Neuronal stem cell (in vitro differentiated cells): ENCODE results near the gene TSPAN4.

Experiments
- DNase-seq: peaks from one replicate; pipeline ENCODE4 v3.0.0-alpha.2; 2013; ENCODE audit warnings: low spot score
- H2AFZ ChIP-seq: one replicate; pipeline ENCODE4 v1.6.1; 2013; ENCODE audit warnings: mild to moderate bottlenecking, low read length, inconsistent platforms
- H2AK5ac ChIP-seq: 2 replicates; pipeline ENCODE4 v1.6.1; 2013; ENCODE audit warnings: low read depth, mild to moderate bottlenecking, inconsistent platforms, low read length, moderate library complexity, mixed read lengths
- H2BK120ac ChIP-seq: 2 replicates; pipeline ENCODE4 v1.6.1; 2013; ENCODE audit warnings: low read depth, mild to moderate bottlenecking, inconsistent platforms, low read length, moderate library complexity, mixed read lengths
- H2BK12ac ChIP-seq: one replicate; pipeline ENCODE4 v1.6.1; 2013; ENCODE audit warnings: low read length, inconsistent platforms
- H2BK15ac ChIP-seq: 2 replicates; pipeline ENCODE4 v1.6.1; 2013; ENCODE audit warnings: mild to moderate bottlenecking, low read length, inconsistent platforms, mixed read lengths
- H2BK5ac ChIP-seq: one replicate; pipeline ENCODE4 v1.6.1; 2013; ENCODE audit warnings: inconsistent platforms, mild to moderate bottlenecking, low read length, moderate library complexity
- H3K14ac ChIP-seq: one replicate; pipeline ENCODE4 v1.6.1; 2013; ENCODE audit warnings: low read length, inconsistent platforms
- H3K18ac ChIP-seq: 2 replicates; pipeline ENCODE4 v1.6.1; 2013; ENCODE audit warnings: low read length, inconsistent platforms
- H3K23ac ChIP-seq: 2 replicates; pipeline ENCODE4 v1.6.1; 2013; ENCODE audit warnings: low read depth, mild to moderate bottlenecking, mixed read lengths, low read length, inconsistent platforms; ENCODE audit not compliant: poor library complexity
- H3K27ac ChIP-seq: replicated peaks from 3 replicates; pipeline ENCODE4 v1.5.1; 2013; ENCODE audit warnings: low read length, inconsistent platforms
- H3K27me3 ChIP-seq, 3 experiments: 2 replicates each; pipeline ENCODE4 v1.6.1; 2013; ENCODE audit warnings: low read length in 3 of 3, mild to moderate bottlenecking in 2 of 3, inconsistent platforms in 1 of 3, low read depth in 1 of 3, mixed read lengths in 1 of 3, moderate library complexity in 1 of 3; ENCODE audit not compliant: control insufficient read depth in 3 of 3, insufficient read depth in 3 of 3
- H3K36me3 ChIP-seq, 2 donors: replicated peaks in 1 of 2; 2 replicates each; pipeline ENCODE4 v1.6.1; 2013; ENCODE audit warnings: low read length in 2 of 2; ENCODE audit not compliant: control insufficient read depth in 2 of 2, insufficient read depth in 2 of 2
- H3K4ac ChIP-seq: 2 replicates; pipeline ENCODE4 v1.6.1; 2013; ENCODE audit warnings: inconsistent platforms, mild to moderate bottlenecking, low read length, moderate library complexity
- H3K4me1 ChIP-seq, 2 donors: 1 replicate in 1 of 2; 2 replicates in 1 of 2; pipeline ENCODE4 v1.6.1; 2013; ENCODE audit warnings: low read length in 2 of 2, low read depth in 1 of 2; ENCODE audit not compliant: control insufficient read depth in 2 of 2, insufficient read depth in 1 of 2
- H3K4me2 ChIP-seq: one replicate; pipeline ENCODE4 v1.6.1; 2013; ENCODE audit warnings: mild to moderate bottlenecking, low read length, inconsistent platforms; ENCODE audit not compliant: insufficient read depth, poor library complexity, severe bottlenecking
- H3K4me3 ChIP-seq, 2 donors: 2 replicates each; pipeline ENCODE4 v1.5.1; 2013; ENCODE audit warnings: low read length in 2 of 2, mild to moderate bottlenecking in 2 of 2, inconsistent platforms in 1 of 2, moderate library complexity in 1 of 2
- H3K79me1 ChIP-seq: one replicate; pipeline ENCODE4 v1.6.1; 2013; ENCODE audit warnings: low read depth, mild to moderate bottlenecking, inconsistent platforms, low read length, moderate library complexity
- H3K9ac ChIP-seq: one replicate; pipeline ENCODE4 v1.6.1; 2013; ENCODE audit warnings: mild to moderate bottlenecking, low read depth, low read length, inconsistent platforms; ENCODE audit not compliant: poor library complexity
- H3K9me3 ChIP-seq, 2 donors: replicated peaks in 1 of 2; 2 replicates each; pipeline versions ENCODE3 to v1.6.1; 2013; ENCODE audit warnings: low read length in 2 of 2, mild to moderate bottlenecking in 2 of 2, inconsistent platforms in 1 of 2, low read depth in 1 of 2, mixed read lengths in 1 of 2, moderate library complexity in 1 of 2; ENCODE audit not compliant: control insufficient read depth in 2 of 2, insufficient read depth in 1 of 2
- H4K8ac ChIP-seq: one replicate; pipeline ENCODE4 v1.6.1; 2013; ENCODE audit warnings: low read depth, mild to moderate bottlenecking, inconsistent platforms, low read length, moderate library complexity
- H4K91ac ChIP-seq: one replicate; pipeline ENCODE4 v1.6.1; 2013; ENCODE audit warnings: low read length, low read depth, mild to moderate bottlenecking, inconsistent platforms; ENCODE audit not compliant: poor library complexity
- WGBS, 2 donors: extraction: QIAGEN DNeasy Blood & Tissue Kit; methylation state at CpG; one replicate each; pipeline ENCODE4 v1.1.7; 2013; ENCODE audit warnings: missing lambda C conversion rate in 2 of 2, mixed read lengths in 1 of 2; ENCODE audit not compliant: insufficient read length in 2 of 2, insufficient replicate concordance in 1 of 2; ENCODE audit errors: extremely low coverage in 2 of 2; 5-methylcytosine and 5-hydroxymethylcytosine counted together

The TSPAN4 gene

GRCh38 chr11:823441-824291, 19.0 kb upstream of the TSPAN4 start:
- no peaks in the 10 kb centered on the region for H3K9me3 ChIP-seq
- no peak overlapping the region for H3K9ac ChIP-seq
- no peak for DNase-seq
- H3K4me1 ChIP-seq: peaks cover 25 to 26% of the 10 kb centered on the region in 2 donors
- no peak overlapping the region for H2AFZ ChIP-seq
- H3K14ac ChIP-seq: peak overlapping the region; percentile 21
- H4K8ac ChIP-seq: no peak overlapping the region
- peak overlapping the region; percentile 73 for H3K23ac ChIP-seq
- no peak overlapping the region for H3K18ac ChIP-seq
- H4K91ac ChIP-seq: no peak overlapping the region
- no CpG with 5 or more reads among the region's 53 CpGs for WGBS, 2 donors
- H3K36me3 ChIP-seq: peaks cover 0 to 37% of the 10 kb centered on the region in 2 donors
- no peak overlapping the region for H3K4me2 ChIP-seq
- H2BK5ac ChIP-seq: no peak overlapping the region
- no peak overlapping the region for H3K4ac ChIP-seq
- H2BK12ac ChIP-seq: no peak overlapping the region
- H2AK5ac ChIP-seq: no peak overlapping the region
- H3K4me3 ChIP-seq: no peak overlapping the region
- H2BK15ac ChIP-seq: no peak overlapping the region
- H2BK120ac ChIP-seq: no peak overlapping the region
- H3K79me1 ChIP-seq: peaks cover 6% of the 10 kb centered on the region
- H3K27ac ChIP-seq: no peak overlapping the region
- H3K27me3 ChIP-seq: peaks cover 0 to 23% (median 0%) of the 10 kb centered on the region in 3 experiments

- Histone ChIP-seq H3K27me3 (peaks cover 0 to 30% (median 0%) of the 10 kb centered on the region in 3 experiments), H3K27ac (no peak overlapping the region), H2BK12ac (no peak overlapping the region), H3K4me2 (no peak overlapping the region), H3K14ac (no peak overlapping the region), H2BK15ac (no peak overlapping the region), H3K4me1 (peaks cover 28% of the 10 kb centered on the region in 2 donors), H3K9ac (no peak overlapping the region), H2AK5ac (no peak overlapping the region), H3K23ac (no peak overlapping the region), H4K91ac (no peak overlapping the region), H3K18ac (no peak overlapping the region), H3K4ac (no peak overlapping the region), H3K9me3 (no peaks in the 10 kb centered on the region), H2BK120ac (no peak overlapping the region), H3K4me3 (no peak overlapping the region), H2BK5ac (no peak overlapping the region), H3K36me3 (peaks cover 0 to 37% of the 10 kb centered on the region in 2 donors), H4K8ac (no peak overlapping the region), H3K79me1 (peaks cover 6% of the 10 kb centered on the region), H2AFZ (no peak overlapping the region)
- DNase-seq: no peak
- WGBS, 2 donors: no CpG with 5 or more reads among the region's 59 CpGs
These were observed 18.3 kb upstream of the TSPAN4 start for GRCh38 chr11:824292-824880.

DNA sequence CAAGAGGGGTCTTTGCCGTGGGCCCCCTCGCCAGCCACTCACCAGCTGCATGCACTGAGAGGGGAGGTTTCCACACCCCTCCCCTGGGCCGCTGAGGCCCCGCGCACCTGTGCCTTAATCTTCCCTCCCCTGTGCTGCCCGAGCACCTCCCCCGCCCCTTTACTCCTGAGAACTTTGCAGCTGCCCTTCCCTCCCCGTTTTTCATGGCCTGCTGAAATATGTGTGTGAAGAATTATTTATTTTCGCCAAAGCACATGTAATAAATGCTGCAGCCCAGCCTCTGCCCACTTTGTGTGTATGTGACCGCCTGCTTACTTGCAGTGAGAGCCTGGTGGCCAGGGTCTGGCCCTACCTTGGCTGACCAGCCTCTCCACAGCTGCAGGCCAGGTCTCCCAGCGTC, 17.7 kb upstream of the TSPAN4 start:
- peaks cover 0 to 36% (median 0%) of the 10 kb centered on the region in 3 experiments for H3K27me3 ChIP-seq
- no peak overlapping the region for H2BK120ac ChIP-seq
- no peak overlapping the region for H3K4me2 ChIP-seq
- no CpG with 5 or more reads among the region's 11 CpGs for WGBS, 2 donors
- H4K91ac ChIP-seq: no peak overlapping the region
- H3K4ac ChIP-seq: no peak overlapping the region
- no peak overlapping the region for H3K18ac ChIP-seq
- no peaks in the 10 kb centered on the region for H3K9me3 ChIP-seq
- peaks cover 6% of the 10 kb centered on the region for H3K79me1 ChIP-seq
- H3K9ac ChIP-seq: no peak overlapping the region
- H3K4me1 ChIP-seq: peaks cover 33% of the 10 kb centered on the region in 2 donors
- no peak overlapping the region for H3K4me3 ChIP-seq
- no peak overlapping the region for H2BK5ac ChIP-seq
- H3K36me3 ChIP-seq: peaks cover 0 to 37% of the 10 kb centered on the region in 2 donors
- no peak overlapping the region for H2AK5ac ChIP-seq
- H2BK15ac ChIP-seq: no peak overlapping the region
- no peak overlapping the region for H3K14ac ChIP-seq
- H3K27ac ChIP-seq: no peak overlapping the region
- no peak overlapping the region for H2AFZ ChIP-seq
- no peak overlapping the region for H3K23ac ChIP-seq
- H2BK12ac ChIP-seq: no peak overlapping the region
- no peak overlapping the region for H4K8ac ChIP-seq
- DNase-seq: no peak
